HG02943 (cell line): ENCODE data around the gene FLCN.
"Not testable (repeated sequence)": the region's sequence is repeated elsewhere in the genome, so short reads cannot be mapped to it uniquely, and the experiment has no call there.

Experiments
- ATAC-seq: cut with Tn5 transposase; IDR thresholded peaks from one replicate; pipeline ENCODE4 v1.9.1; 2021; ENCODE audit warnings: mild to moderate bottlenecking, low read depth, moderate library complexity; ENCODE audit not compliant: unreplicated experiment

The FLCN gene

DNA sequence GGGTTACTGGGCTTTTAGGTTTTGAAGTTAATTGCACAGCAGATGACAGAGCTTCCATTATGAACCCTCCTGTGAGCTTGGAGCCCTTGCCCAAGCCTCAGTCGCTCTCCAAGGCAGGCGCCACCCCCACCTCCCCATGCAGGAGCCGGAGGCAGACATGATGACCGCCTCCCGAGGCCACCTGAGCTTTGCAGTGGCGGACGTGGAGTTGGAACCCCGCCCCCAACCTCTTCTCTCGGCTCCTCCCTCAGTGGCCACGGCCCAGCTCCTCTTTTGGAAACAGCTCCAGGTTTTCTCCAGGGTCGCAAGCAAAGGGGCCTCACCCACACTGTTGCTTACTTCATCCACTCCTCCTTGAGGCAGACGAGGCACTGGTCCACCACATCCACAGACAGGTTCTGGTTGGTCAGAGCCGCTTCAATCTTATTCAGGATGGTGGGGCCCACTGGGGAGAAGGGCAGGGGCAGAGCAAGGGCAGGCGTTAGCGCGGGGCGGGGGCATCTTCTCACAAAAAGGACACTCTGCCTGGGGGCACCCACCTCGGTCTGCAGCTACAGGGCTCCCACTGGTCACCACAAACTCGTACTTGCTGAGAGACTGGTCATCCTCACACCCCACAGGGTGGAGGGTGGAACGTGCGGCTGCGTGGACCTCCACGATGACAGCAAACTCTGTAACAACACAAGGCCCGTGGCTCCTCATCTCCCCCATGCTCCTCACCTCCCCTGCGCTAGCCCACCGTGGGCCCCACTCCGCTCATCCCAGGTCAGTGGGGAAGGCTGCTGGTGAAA is 22.1 kb downstream of the FLCN start:
- no peak for ATAC-seq

DNA sequence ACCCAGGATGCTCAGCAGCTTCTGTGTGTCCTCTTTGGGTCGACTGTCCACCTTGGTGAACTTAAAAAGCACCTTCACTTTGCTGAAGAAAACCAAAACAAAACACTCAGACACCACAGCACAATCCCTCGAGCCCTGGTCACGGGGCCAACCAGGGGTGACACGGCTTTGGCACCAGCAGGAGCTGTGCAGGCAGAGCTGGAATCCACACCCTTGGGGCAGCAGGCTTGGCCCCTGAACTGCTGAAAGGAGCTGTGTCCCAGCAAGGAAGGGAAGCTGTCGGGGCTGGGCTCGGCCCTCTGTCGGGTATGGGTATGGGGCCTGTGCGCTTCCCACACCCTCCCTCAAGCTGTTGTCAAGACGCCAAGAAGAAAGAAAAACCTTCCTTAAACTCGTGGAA is 23.2 kb downstream of the FLCN start:
- ATAC-seq = no peak

DNA sequence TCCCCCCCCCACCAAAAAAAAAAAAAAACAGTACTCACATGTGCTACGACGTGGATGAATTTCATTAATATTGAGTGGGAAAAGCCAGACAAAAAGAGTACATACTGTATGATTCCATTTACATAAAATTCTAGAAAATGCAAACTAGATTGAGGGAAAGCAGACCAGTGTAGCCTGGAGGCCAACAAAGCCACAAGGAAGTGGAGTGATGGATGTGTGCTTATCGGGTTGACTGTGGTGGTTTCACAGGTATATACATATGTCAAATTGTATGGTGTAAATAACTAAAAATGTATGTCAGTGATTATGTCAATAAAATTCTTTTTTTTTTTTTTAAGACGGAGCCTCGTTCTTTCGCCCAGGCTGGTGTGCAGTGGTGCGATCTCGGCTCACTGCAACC is 29.0 kb downstream of the FLCN start:
- no peak for ATAC-seq

DNA sequence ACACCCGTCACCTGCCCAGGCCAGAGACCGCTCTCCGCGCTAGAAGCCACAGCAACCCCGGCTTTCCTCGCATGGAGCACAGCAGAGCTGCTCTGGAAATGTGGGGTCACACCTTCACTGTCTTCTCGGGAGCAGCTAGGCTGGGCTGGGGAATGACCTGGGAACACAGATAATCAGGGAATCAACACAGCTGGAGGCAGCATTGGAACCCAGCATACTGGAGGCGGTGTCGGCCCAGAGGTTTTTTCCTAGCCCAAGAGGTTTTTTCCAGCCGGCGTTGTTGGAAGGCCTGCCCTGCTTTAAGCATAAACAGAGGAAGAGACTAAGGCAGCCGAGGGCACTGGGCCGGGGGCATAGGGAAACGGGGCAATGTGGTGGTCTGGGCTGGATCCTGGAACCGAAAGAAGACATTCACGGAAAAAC is 30.0 kb downstream of the FLCN start:
- no peak for ATAC-seq

DNA sequence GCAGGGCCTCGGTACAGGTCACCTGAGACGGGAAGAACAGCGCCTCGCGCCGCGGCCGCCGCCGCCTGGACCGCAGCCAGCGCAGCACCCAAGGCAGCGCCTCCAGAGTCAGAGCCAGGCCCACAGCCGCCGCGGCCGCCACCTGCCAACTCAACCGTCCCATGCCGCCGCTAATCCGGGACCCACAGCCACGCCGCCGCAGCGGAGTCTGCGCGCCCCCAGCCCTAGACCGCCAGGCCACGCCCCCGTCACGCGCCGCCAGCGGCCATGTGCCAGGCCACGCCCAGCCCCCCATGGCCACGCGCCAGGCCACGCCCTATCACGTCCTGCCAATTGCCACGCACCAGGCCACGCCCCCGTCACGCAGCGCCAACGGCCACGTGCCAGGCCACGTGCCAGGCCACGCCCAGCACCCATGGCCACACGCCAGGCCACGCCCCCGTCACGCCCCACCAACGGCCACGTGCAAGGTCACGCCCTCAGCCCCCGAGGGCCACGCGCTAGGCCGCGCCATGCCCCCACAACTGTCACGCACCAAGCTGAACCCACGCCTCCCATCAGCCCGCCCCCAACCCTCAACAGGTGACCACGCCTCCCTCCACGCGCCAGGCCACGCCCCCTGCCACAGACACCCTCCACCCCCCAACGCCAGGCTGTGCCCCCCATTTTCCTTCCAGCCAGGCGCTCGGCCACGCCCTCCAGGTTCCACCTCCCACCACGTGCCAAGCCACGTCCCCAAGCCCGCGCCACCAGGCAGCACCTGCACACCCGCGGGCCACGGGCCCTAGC is 30.6 kb downstream of the FLCN start, which contains the start of gene PLD6:
Gene PLD6, minus strand, starts transcription at position 210 of the 789 bp plus-strand sequence. Its CDS starts 47 bp downstream, at position 163.
- peak; percentile 70 for ATAC-seq

DNA sequence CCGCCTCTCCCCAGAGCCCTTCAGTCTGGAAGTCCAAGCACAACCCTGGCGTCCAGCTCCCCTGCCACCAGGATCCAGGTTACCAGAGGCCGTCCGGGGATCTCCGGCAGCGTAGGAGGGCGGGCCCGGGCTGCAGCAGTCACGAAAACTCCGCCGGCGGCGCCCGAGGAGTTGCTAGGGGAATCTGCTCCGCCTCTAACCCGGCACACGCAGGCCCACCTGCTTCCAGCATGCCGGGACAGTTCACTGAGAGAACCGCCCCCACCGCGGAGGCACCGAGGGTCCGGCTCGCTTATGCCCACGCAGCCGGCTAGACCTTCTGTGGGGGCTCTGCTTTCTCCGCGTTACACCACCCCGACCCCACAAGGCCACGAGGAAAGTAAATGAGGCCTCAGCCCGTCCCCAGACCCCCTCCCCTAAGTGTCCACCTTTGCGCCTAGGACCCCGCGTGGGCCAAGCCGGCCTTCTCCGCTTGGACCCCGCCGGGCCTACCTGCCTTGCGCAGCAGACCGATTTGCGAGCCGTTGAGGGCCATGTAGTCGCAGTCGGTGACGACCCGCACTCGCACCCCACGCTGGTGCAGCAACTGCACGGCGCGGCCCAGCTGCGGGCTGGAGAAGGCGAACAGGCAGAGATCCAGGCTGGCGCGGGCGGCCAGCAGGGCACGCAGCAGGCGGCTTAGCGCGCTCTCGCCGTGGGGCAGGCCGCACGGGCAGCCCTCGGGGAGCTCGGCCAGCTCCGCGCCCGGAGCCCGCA is 31.4 kb downstream of the FLCN start:
- peak; percentile 16 for ATAC-seq

DNA sequence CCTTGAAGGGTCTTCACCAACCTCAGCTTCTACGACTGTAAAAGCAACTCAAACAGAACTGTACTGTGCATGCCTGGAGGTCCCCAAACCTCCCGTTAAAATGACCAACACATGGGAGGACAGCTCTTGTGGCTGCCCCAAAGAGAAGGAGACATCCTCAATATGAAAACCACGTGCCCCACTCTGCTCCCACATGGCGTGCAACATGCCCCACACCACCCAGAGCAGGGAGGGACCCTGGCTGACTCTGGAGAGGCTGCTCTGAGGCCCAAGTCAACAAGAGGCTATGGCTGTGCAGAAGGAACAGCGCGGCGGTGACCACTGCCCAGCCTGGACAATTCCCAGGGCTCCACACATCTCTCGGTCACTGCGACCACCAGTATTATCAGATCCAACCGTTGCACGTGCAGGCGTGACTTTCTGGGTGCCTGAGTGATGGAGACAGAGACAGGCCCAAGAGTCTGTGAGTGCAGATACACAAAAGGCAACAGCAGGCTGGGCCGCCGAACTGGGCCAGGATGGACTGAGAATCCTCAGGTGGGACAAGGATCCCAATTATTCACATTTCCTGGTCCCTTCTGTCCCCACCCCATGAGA is 32.2 kb downstream of the FLCN start:
- no peak for ATAC-seq

DNA sequence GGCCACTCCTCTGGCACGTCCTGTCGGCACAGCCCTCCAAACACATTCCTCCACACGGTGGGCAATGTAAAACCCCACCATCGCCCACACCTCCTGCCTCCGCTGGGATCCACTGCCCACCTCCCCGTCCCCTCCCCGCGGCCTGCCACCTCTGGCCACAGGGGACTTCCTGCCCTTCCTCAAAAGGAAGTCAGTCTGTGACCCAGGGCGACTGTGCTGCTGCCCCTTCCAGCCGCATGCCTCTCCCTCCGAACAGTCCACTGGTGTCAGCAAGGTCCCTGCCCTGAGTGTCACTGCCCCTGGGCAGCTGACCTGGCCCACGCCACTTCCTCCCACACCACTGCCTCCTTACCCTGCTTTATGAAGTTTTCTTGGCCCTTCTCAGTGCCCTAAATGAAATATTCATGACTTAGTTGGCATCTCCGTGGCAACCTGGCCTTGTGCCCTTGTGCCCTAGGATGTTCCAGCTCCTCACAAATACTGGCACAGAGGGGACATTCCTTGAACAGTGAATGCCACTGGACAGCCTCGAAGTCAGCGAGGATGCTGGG is 32.9 kb downstream of the FLCN start:
- no peak for ATAC-seq

DNA sequence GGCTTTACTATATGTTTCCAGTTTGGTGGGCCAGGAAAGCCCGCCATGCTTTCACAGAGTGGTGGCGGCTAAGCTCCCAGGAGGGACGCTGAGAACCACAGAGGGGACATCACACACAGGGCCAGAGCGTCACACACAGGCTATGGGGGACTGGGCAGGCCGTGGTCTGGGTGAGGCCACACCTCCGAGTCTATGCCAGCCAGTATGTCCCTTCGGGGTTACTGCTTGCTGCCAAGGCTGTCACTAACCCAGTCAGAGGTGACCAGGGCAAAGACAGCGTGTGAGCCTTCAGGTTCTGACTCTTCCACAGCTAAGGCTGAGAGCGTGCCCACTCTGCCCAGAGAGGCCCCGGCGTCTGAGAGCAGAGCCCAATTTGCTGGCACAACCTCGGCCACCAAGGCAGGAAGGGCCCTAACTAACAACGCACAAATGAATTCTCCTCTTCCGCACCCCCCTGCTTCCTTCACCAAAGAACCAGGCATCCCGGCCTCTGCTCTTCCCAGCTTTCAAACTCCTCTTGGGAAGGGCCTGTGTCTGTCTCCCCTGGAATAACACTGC is 33.7 kb downstream of the FLCN start:
- ATAC-seq = no peak

DNA sequence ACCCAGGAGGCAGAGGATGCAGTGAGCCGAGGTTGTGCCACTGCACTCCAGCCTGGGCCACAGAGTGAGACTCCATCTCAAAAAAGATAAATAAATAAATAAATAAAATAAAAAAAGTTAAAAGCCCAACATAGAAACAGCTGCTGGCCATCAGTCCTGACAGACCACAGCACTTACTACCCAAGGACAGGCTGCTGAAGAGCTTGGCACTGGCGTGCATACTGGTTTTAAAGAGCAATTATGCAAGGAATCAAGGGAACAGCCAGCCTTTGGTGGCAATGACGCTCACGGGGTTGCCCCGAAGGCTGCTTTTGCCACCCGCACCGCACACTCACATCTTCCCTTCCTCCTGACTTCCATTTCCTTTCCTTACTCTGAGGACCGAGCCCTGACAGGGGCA is 35.1 kb downstream of the FLCN start:
- ATAC-seq = no peak

DNA sequence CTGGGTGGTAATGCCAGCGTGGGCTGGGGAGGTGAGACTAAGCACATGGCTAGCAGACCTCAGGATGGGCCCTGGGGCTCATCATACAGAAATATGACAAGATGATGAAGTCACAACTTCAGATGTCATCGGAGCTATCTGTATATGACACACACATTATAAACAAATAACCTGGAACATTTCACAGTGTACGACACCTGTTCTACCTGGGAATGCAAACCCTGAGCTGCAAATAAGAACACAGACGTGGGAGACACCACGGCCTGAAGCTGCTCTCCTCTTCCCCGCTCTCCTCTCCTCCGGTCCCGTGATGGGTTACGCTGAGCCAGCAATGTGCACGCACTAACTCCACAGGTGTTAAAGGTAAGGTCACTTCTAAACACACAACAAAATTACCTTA is 35.7 kb downstream of the FLCN start:
- ATAC-seq = no peak

DNA sequence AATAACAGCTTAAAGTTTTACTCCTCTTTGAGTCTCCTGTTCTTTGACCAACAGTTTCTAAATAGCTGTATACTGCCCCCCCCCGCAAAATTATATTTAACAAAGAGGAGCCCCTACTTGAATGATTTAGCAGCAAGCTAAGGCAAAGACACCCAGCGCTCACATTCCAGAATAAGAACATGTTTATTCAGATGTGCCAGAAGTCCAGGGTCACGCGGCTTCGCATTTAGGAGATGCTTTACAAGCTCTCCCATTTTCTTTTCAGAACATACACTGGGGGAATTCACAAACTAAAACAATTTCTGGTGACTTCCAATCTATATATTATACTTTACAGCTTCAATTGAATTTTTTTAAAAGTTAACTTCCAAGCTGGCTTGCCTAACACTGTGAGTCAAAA is 36.1 kb downstream of the FLCN start:
- no peak for ATAC-seq

DNA sequence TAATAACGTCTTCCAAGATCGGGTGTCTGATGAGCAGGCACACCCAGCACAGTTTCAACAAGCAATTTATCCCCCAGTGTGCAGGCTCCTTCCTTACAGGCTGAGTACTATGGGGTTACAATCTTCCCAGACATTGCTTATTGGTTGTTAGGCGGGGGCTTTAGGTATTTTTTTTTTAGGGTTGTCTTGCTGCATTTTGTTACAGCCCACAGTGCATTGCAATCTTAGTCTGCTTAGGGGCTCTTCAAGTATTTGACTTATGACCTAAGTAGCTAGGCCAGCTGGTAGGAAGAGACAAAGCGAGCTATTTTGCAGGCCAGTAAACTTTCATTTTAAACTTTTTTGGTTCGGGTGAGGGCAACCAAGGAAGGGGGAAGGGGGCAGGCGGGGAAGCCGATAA is 36.7 kb downstream of the FLCN start:
- ATAC-seq = no peak

DNA sequence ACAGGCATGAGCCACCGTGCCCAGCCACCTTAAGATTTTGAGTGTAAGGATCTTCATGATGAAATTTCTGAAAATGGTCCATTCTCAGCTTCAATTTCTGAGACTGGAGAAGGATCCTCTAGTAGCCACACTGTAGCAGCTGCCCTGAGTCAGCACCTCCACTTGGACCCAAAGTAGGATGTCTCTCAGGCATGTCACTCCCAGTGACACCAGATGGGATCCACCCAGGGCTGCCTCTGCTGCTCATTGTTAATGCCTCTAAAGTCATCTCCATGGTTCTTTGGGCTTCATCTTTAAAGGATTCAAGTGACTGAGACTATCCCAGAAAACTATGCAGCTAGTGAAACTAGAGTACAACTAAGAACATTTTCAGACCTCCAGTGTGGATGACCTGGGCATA is 38.7 kb downstream of the FLCN start:
- ATAC-seq = no peak

DNA sequence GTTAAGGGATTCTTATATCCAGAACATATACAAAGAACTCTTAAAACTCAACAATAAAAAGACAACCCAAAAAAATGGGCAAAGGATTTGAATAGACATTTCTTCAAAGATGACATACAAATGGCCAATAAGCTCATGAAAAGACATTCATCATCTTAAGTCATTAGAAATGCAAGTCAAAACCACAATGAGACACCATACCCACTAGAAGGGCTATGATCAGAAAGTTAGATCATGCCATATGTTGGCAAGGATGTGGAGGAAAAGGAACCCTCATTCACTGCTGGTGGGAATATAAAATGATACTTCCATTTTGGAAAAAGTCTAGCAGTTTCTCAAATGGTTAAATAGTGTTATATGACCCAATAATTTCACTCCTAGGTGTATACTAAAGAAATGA is 40.2 kb downstream of the FLCN start:
- ATAC-seq = no peak

DNA sequence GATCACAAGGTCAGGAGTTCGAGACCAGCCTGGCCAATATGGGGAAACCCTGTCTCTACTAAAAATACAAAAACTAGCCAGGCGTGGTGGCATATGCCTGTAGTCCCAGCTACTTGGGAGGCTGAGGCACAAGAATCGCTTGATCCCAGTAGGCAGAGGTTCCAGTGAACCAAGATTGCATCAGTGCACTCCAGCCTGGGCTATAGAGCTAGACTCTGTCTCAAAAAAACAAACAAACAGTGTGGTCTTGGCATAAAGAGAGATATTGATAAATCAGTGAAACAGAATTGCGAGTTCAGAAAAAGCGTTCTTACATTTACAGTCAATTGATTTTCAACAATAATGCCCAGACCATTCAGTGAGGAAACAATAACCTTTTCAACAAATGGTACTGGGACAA is 41.5 kb downstream of the FLCN start:
- ATAC-seq = not testable (repeated sequence)

DNA sequence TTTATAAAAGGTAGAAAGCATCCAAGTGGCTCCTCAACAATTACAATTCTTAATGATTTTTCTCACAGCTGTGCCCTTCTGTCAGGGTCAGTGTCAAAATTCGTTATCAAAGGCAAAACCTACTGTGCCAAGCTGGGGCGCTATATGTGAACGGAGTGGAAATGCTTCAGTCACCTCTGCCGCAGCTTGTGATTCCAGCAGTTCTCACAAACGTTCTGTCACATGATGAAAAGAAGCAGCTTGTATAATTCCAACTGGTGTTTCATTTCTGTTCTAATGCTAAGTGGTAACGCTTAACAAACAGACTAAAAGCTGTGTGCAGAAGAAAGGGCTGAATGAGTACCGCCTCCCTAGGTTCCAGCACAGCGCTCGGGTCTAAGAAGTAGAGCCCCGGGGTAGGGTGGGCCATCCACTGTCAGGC is 45.0 kb downstream of the FLCN start:
- no peak for ATAC-seq

DNA sequence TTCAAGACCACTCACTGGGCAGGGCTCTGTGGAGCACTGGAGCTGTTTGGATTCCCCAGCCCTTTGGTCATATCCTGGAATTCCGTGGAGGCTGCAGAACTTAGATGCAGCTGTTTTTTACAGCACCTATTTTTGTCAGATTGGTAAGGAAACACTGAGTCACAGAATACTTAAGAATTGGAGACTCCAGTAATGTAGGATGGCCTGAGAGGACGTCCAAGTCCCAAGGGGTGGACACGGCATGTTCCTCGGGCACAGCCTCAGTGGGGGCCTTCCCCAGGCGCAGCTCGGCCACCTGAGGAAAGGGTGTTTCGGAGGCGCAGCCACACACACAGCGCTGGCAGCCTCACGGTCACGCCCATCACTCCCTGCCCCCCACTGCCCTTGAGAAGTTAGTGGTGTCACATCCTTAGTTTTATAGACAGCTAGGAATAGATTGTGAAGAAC is 45.6 kb downstream of the FLCN start:
- no peak for ATAC-seq

DNA sequence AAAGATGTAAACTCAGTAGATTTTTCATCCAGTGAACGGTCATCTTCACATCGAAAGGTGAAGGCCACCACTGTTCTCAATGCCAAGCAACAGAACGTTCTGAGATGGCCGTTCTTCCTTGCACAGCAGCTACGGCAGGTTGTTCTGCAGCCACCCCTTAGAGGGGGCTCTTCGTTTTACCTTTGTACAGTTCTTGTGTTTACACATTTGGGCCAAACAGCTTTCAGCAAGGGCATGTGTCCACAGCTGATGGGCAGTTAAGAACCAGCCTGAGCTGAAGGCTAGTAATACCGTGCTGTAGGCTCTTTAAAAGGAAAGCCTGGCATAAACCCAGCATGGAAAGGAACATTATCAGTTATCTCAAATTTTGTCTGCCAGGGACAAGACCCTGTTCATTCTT is 46.8 kb downstream of the FLCN start:
- no peak for ATAC-seq

DNA sequence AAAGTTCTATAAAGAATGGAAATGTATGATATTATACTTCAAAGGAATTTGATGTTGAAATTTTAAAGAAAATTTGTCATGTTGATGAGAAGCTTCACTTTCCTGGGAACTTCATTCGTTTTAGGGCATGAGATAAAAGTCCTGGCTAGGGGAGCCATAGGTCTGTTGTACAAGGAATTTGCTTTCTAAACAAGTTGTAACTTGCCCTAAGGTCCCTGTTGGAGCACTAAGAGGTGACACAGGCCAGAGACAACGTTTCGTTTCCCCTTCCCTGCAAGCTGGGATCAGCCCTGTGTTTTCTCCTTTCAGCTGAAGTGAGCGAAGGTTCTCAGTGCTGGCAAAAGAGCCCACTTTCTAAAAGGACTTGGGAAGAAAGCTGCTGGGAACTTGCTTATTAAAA is 47.4 kb downstream of the FLCN start:
- no peak for ATAC-seq
